ENCODE measurements around the gene RPL7L1. TPM values are rescaled to one million over a fixed set of nuclear protein-coding genes. Genes with fewer than 3 reads are reported as not detected.

RPL7L1 gene
- total RNA-seq, 1 donor from 2014 or later: 42.2 TPM

DNA sequence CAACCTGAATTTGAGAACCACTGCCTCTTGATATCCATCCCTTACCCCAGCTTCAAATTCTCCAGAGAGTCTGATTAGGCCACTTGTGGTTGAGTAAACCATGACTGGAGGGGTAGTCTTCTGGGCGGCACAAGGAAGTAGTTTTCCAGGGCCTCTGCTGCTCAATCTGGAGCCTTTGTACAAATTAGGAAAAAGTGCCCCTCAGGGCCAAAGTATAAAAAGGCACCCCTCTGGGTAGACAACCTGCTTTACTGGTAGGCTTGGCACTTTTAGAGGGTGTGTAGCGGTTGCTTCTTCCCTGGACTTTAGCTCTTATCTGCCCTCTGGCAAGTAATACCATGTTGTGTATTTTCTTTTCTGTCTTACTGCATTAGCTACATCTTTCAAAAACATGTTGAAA is 32.9 kb upstream of the RPL7L1 start:
- H3K27me3 ChIP-seq (ENCODE audit: low read depth): no peaks in the 10 kb centered on the region
- peaks cover 8% of the 10 kb centered on the region for H3K36me3 ChIP-seq
- intact Hi-C loops (cut with micrococcal nuclease): no loop called here
- H3K4me1 ChIP-seq: no peaks in the 10 kb centered on the region
- TF ChIP-seq, protein P1, sequence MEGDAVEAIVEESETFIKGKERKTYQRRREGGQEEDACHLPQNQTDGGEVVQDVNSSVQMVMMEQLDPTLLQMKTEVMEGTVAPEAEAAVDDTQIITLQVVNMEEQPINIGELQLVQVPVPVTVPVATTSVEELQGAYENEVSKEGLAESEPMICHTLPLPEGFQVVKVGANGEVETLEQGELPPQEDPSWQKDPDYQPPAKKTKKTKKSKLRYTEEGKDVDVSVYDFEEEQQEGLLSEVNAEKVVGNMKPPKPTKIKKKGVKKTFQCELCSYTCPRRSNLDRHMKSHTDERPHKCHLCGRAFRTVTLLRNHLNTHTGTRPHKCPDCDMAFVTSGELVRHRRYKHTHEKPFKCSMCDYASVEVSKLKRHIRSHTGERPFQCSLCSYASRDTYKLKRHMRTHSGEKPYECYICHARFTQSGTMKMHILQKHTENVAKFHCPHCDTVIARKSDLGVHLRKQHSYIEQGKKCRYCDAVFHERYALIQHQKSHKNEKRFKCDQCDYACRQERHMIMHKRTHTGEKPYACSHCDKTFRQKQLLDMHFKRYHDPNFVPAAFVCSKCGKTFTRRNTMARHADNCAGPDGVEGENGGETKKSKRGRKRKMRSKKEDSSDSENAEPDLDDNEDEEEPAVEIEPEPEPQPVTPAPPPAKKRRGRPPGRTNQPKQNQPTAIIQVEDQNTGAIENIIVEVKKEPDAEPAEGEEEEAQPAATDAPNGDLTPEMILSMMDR (IDR thresholded peaks at IDR 0.05; ENCODE audit: borderline replicate concordance): no peak
- no peaks in the 10 kb centered on the region for H3K9me3 ChIP-seq (replicated peaks)
- no peak overlapping the region for H3K27ac ChIP-seq (replicated peaks)
- no peak for DNase-seq
- no peak overlapping the region for H3K4me3 ChIP-seq

DNA sequence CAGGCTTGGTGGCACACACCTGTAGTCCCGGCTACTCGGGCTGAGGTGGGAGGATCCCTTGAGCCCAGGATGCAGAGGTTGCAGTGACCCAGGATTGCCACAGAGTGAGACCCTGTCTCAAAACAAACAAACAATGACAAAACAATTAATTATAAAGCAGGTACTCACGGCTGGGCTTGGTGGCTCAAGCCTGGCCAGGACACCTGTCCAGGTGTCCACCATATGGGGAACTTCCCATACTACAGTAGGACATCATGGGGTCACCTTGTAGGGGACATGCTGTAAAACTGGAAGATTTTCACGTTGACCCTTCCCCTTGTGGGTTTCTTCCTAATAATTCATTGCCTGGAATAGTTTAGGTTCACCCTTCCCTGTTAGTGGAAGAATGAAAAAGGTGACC is 30.7 kb upstream of the RPL7L1 start:
- no peak overlapping the region for H3K27ac ChIP-seq (replicated peaks)
- H3K27me3 ChIP-seq (ENCODE audit: low read depth): no peaks in the 10 kb centered on the region
- no peak for DNase-seq
- TF ChIP-seq, protein P1 (IDR thresholded peaks at IDR 0.05; ENCODE audit: borderline replicate concordance): no peak
- H3K4me3 ChIP-seq: no peak overlapping the region
- intact Hi-C loops (cut with micrococcal nuclease): no loop called here
- H3K36me3 ChIP-seq: peaks cover 29% of the 10 kb centered on the region
- no peaks in the 10 kb centered on the region for H3K9me3 ChIP-seq (replicated peaks)
- H3K4me1 ChIP-seq: no peaks in the 10 kb centered on the region

DNA sequence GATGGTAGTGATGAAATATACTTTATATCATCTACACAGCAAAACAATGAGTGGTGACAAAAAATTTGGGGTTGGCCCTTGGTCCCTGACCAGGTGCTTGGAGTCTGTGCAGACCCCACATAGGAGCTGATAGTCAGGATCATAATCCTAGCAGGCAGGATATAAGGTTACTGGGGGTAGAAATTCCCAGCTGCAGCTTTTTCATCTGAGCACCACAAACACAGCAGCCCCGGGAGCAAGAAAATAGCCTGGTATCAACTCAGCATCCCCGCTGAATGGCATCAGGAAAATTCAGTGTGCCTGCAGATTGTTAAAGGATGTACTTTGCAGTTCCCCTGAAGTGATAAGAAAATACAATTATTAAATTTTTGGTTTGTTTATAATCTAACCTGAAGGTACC is 27.8 kb upstream of the RPL7L1 start:
- H3K4me1 ChIP-seq: no peaks in the 10 kb centered on the region
- peaks cover 50% of the 10 kb centered on the region for H3K36me3 ChIP-seq
- TF ChIP-seq, protein P1 (IDR thresholded peaks at IDR 0.05; ENCODE audit: borderline replicate concordance): no peak
- no peak overlapping the region for H3K27ac ChIP-seq (replicated peaks)
- H3K27me3 ChIP-seq (ENCODE audit: low read depth): no peaks in the 10 kb centered on the region
- no peak overlapping the region for H3K4me3 ChIP-seq
- no peaks in the 10 kb centered on the region for H3K9me3 ChIP-seq (replicated peaks)
- intact Hi-C loops (cut with micrococcal nuclease): no loop called here
- DNase-seq: no peak

DNA sequence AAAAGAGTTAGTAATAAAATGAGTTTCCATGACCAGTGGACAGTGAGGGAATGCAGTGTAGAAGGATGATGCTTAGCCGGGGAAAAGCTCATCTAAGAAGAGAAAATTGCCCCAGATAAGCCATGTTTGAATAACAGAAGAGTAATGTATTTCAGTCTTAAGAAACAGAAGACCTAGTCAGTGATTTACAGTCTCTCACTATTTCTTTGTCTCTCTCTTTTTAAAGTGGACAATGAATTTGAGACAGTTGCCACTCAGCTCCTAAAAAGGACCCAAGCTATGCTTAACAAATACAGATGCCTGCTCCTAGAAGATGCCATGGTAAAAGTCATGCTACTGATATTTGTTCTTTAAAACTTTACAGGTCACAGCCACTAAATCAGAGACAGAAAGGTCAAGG is 19.4 kb upstream of the RPL7L1 start:
- Histone ChIP-seq H3K36me3 (peaks cover 100% of the 10 kb centered on the region), H3K27me3 (ENCODE audit: low read depth) (no peaks in the 10 kb centered on the region), H3K27ac (replicated peaks) (no peak overlapping the region), H3K4me3 (no peak overlapping the region), H3K9me3 (replicated peaks) (no peaks in the 10 kb centered on the region), H3K4me1 (no peaks in the 10 kb centered on the region)
- DNase-seq: no peak
- TF ChIP-seq, protein P1 (IDR thresholded peaks at IDR 0.05; ENCODE audit: borderline replicate concordance): no peak
- intact Hi-C loops (cut with micrococcal nuclease): no loop called here

DNA sequence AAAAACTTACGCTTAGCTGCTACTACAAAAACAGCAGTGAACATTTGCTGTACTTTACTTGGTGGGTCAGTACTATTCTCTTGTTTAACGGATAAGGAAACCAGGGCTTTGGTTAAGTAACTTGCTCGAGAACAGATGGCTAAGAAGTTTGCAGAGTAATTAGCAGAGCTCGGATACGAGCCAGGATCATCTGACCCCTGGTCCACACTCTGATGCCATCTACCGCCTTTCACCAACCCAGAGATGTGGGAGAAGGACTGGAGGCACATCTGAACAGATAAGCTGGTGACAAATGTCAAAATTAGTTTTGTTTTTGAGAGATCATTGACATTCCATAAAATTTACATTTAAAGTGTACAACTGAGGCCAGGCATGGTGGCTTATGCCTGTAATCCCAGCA is 18.9 kb upstream of the RPL7L1 start:
- Histone ChIP-seq H3K27ac (replicated peaks) (no peak overlapping the region), H3K36me3 (peaks cover 100% of the 10 kb centered on the region), H3K9me3 (replicated peaks) (no peaks in the 10 kb centered on the region), H3K27me3 (ENCODE audit: low read depth) (no peaks in the 10 kb centered on the region), H3K4me1 (no peaks in the 10 kb centered on the region), H3K4me3 (no peak overlapping the region)
- DNase-seq: no peak
- intact Hi-C loops (cut with micrococcal nuclease): no loop called here
- TF ChIP-seq, protein P1 (IDR thresholded peaks at IDR 0.05; ENCODE audit: borderline replicate concordance): no peak

DNA sequence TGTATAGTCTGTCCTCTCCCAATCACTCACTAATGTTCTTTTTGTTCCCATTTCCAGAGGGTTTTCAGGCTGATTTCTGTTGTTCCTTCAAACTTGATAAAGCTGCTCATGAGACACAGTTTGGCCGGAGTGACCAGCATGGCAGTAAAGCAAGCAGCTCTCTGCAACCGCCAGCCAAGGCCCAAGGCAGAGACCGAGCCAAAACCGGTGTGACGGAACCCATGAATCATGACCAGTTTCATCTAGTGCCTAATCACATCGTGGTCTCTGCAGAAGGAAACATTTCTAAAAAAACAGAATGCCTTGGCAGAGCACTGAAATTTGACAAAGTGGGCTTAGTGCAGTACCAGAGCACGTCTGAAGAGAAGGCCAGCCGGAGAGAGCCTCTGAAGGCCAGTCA is 14.8 kb upstream of the RPL7L1 start:
- no peaks in the 10 kb centered on the region for H3K4me1 ChIP-seq
- H3K27me3 ChIP-seq (ENCODE audit: low read depth): no peaks in the 10 kb centered on the region
- no peak overlapping the region for H3K27ac ChIP-seq (replicated peaks)
- H3K36me3 ChIP-seq: peaks cover 87% of the 10 kb centered on the region
- DNase-seq: no peak
- no peak overlapping the region for H3K4me3 ChIP-seq
- no peaks in the 10 kb centered on the region for H3K9me3 ChIP-seq (replicated peaks)
- intact Hi-C loops (cut with micrococcal nuclease): no loop called here
- TF ChIP-seq, protein P1 (IDR thresholded peaks at IDR 0.05; ENCODE audit: borderline replicate concordance): no peak
